Smooth muscle cell of the brain vasculature (primary cell): ENCODE results near the gene MPST.

Source experiments
- DNase-seq: peaks from one replicate; pipeline ENCODE4 v3.0.0-alpha.2; 2012; ENCODE audit warnings: low read depth, low spot score

Gene MPST

GRCh38 chr22:37044634-37045625 is 25.4 kb downstream of the MPST start:
- DNase-seq = no peak

GRCh38 chr22:37045958-37046357 is 26.4 kb downstream of the MPST start:
- DNase-seq = no peak

DNA sequence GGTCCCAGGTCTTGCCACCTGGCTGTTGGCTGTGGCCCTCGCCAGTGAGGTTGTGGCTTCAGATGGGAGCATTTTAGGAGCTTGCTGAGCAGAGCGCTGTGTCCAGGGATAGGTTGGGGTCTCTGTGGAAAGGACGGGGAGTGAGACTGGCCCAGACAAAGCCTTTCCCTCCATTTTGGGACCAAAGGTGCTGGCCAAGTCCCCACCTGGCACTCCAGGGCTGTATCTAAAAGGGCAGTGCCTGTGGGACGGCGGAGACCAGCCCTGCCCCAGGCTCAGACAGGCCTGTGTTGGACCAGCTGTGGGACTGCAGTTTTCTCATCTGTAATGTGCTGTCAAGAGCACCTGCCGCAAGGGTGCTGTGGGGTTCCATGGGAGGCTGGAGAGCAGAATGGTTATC is 27.0 kb downstream of the MPST start:
- DNase-seq = no peak

GRCh38 chr22:37047006-37047405 is 27.5 kb downstream of the MPST start:
- DNase-seq = no peak

- no peak for DNase-seq
These were observed 28.6 kb downstream of the MPST start for GRCh38 chr22:37048133-37048532.

GRCh38 chr22:37049224-37049623 is 29.7 kb downstream of the MPST start:
- DNase-seq = no peak

GRCh38 chr22:37050913-37051312 is 31.4 kb downstream of the MPST start:
- no peak for DNase-seq

DNA sequence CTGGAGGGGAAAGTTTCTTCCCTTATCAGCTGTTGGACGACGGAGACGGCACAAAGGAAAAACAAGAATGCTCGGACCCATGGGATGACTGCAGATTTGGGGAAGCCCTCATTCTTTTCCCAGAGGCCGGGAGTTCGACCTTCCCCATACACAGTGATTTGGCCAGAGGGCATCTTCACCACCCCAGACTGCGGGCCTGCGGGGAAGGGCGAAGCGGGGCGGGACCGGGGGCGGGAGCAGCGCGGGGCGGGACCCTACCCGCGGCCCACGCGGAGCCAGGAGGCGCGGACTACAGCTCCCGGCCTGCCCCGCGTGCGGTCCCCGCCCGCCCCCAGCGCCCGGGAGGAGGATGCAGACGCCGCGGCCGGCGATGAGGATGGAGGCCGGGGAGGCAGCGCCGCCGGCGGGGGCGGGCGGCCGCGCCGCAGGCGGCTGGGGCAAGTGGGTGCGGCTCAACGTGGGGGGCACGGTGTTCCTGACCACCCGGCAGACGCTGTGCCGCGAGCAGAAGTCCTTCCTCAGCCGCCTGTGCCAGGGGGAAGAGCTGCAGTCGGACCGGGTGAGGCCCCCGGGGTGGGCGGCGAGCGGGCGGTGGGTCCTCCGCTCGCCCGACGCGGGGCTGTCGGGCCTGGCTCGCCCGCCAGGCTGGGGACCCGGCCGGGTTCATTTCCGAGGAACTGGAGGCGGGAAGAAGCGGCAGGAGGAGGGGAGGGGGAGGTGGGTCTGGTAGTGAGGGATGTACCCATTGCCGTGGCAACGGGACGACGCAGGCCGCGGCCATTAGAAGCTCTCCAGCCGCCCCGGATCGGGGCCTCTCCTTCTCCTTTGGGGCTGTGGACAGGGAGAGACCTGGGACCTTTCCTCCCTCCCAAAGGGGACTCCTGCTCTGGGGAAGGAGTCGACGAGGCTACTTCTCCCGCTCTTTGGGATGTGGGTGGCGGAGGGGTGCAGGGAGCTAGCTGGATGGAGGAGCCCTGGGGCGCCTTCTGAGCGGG is 32.1 kb downstream of the MPST start, which contains the start of gene KCTD17:
Gene KCTD17, plus strand, starts transcription at position 352 of the 995 bp plus-strand sequence. Its CDS starts 19 bp downstream, at position 371.
- DNase-seq = no peak

DNA sequence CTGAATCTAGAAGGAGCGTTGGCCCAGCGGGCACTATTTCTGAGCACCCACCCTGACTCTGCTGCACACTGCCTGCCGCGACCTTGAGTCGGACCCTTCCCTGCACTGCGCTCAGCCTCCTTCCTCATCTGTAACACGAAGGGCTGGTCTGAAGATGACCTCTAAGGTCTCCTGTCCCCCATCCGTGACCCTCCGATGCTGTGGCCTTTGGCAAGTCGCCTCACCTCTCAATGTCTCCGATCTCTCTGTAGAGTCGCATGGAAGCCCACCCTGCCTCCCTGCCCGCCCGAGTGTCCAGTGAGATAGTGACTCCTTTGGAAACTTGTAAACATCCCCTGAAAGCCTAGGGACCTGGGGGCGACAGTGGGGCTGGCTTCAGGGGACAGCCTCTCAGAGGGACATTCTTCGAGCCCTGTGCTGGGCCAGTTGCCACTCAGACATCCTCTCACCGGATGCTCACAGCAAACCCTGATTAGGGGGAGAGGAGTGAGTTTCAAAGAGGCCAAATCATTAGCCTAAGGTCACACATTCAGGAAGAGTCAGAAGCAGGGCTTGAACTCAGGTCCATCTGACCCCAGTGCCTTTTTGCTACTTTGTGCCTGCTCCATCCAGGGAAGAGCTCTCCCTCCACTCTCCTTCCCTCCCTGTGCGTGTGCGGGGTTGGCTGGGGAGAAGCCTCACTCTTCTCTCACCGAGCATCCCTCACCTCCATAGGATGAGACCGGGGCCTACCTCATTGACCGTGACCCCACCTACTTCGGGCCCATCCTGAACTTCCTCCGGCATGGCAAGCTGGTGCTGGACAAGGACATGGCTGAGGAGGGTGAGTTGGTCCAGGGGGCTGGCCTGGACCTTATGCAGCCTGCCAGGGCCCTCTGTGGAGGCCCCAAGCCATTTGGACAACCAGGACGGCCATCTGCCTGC is 33.1 kb downstream of the MPST start:
- DNase-seq = no peak

DNA sequence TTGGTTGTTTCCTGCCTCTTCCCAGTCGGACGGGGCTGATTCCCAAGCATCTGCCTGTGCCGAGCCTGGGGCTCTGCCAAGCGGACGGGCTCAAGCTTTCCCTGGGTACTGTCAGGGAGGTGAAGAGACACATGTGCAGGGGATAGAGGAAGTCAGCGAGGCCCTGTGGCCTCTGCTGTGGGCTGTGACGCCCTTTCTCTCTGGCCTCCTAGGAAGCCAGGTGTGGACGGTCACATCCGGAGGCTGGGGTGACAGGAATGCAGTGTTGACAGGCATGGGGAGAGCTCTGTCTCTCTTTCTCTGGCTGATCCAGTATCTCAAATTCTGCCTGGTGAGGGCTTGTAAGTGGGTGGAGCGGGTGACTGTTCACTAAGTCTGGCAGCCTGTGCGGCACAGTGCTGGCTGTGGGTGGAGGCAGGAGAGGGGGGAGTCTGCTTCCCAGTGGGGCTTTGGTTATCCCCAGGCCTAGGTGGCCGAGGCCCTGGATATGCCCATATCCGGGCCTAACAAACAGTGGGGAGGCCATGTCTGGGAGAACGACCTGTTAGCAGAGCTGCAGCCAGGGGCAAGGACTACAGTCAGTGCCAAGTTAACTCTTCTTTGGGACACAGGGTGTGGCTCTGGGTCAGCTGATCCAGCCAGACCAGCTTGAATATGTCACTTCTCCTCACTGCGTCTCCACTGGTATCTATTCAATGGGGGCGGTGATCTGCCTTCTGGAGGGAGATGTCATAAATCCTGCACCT is 33.9 kb downstream of the MPST start:
- DNase-seq = no peak

- DNase-seq = no peak
These were observed 34.5 kb downstream of the MPST start for GRCh38 chr22:37054056-37054395.

GRCh38 chr22:37054600-37055365 is 35.2 kb downstream of the MPST start:
- no peak for DNase-seq

DNA sequence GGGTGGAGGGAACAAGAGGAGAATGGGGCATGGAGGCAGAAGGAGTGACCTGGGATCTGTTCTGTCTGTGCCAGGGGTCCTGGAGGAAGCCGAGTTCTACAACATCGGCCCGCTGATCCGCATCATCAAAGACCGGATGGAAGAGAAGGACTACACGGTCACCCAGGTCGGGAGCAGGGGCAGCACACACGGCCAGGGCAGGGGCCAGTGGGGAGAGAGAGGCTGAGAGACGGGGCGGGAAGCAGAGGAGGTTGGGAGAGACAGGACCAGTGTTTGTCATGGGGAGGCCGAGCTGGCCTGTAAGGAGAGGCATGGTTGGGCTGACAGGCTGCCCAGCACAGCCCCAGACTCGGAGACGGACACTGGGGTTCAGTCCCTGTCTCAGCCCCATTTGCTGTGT is 36.7 kb downstream of the MPST start:
- no peak for DNase-seq

GRCh38 chr22:37057226-37057625 is 37.7 kb downstream of the MPST start:
- no peak for DNase-seq

- no peak for DNase-seq
These were observed 38.4 kb downstream of the MPST start for GRCh38 chr22:37057796-37058510.

DNA sequence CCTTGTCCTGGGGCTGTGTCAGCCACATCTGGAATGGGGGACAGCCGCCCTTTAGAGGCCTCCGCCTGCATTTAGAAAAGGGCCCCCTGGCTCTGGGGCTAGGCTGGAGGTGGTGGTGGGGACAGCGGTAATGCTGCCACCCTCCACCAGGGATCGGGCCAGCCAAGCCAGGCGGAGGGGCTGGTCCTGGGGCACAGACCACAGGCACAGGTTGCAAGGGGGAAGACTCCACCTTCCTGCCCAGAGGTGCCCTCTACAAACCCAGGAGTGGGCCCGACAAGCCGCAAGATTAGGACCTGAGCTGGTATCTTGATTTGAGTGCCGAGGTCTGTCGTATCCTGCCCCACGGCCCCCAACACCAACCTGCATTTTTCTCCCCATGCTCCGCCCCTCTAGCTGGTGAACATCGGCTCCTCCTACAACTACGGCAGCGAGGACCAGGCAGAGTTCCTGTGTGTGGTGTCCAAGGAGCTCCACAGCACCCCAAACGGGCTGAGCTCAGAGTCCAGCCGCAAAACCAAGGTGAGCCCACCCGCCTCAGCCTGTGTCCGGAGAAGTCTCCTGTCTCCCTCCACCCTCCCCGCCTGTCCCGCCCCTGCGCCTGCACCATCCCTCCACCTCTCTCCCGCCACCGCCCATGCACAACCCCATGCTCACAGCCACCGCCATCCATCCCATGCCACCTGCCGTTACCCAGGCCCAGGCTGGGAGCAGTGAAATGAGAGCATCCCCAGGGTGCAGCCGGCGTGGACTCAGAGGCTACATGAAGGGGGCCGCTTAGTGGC is 39.6 kb downstream of the MPST start:
- DNase-seq = no peak

DNA sequence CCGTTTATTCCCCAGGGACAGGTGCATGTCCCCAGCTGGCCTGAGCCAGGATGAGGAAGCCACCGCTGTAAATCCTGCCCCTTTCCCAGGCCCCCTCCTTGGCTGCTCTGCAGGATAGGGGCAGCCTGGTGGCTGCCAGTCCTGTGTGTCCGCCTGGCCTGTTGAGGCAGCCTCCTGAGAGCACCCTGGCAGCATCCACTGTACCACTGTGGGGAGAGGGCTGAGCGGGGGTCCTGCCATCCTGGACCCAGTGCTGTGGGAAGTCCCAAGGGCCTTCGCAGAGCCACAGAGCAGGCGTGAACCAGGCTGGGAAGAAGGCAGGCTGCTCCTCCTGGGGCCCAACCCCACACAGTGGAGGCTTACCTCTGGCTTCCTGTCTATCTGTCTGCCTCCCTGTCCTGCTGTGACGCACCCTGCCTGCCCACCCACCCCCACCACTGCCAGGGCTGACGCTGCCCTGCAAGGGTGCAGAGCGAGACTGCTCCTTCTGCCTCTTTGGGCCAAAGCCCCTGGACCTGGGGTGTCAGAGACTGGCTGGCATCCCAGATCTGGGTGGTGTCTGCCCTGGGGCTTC is 40.4 kb downstream of the MPST start:
- DNase-seq = no peak
